Heart left ventricle (tissue), 13 donors: ENCODE data around the gene REXO5.

Experiments used
- CTCF ChIP-seq, 12 donors: fragments of 200-600 bp; sonication (generic) in 4 of 12; IDR thresholded peaks; one replicate each; pipeline versions ENCODE4 v1.5.0 to v1.8.0; 2018 to 2022; ENCODE audit warnings: antibody characterized with exemption in 12 of 12, mild to moderate bottlenecking in 5 of 12
- POLR2A ChIP-seq, 2 donors: fragments of 450-650 bp; IDR thresholded peaks; one replicate each; pipeline ENCODE4 v1.6.1; 2017; ENCODE audit warnings: antibody characterized with exemption in 2 of 2, mild to moderate bottlenecking in 2 of 2, moderate library complexity in 2 of 2
- donor health status: ischemic (EF 13 %, LVEDD 7.1; RV severe dilation, severe dysfunction).
- donor health status: DM: no; HTN: yes; CAD: no.
- donor health status: DM: no; HTN: no; CAD: no.
- donor health status: ischemic (EF 25% LVEDD 6.9; RV normal size, moderate dysfunction).
- donor health status: ischemic (EF 25% LVEDD 5.7; RV mildly dilated, moderate dysfunction).
- donor health status: ischemic (EF 35%, LVEDD 5.7; RV mildly dilated, moderate dysfunction).
- donor health status: nonischemic (EF 11% LVEDD 7.7; RV severe dilation, severe dysfunction).
- donor health status: DM: yes; HTN: yes; CAD: no.
- donor health status: PGD.
- donor health status: ischemic (EF 29% LVEDD 5.4; RV normal size, mild dysfunction).
- donor health status: nonischemic (EF 23%, LVEDD 6.1; RV moderate dilation, normal function).

DNA sequence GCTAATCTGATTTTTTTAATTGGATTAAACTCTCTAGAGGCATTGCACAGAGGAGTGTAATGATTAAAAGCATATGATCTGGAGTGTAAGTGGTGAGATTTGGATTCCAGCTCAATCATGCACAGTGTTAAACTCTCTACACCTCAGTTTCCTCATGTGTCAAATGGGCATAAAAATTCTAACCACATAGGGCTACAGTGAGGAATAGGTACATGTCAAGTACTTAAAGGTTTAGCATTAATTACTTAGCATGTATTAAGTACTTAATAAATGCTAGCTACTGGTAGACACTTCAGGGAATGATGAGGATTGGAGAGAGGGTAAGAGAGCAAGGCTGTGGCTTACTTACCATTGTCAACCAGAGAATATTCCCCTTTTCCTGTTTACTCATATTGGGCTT is 17.2 kb upstream of the REXO5 start:
- TF ChIP-seq POLR2A (IDR thresholded peaks at IDR 0.05) (no peak), CTCF (IDR thresholded peaks at IDR 0.05) (no peak)
